DND-41 (cell line): ENCODE measurements around the gene SENP2.
"Not testable (repeated sequence)": the region's sequence is repeated elsewhere in the genome, so short reads cannot be mapped to it uniquely, and the experiment has no call there.

Experiments used
- ATAC-seq: fragments of 200-7000 bp; cut with Tn5 transposase; 3 replicates; pipeline ENCODE4 v1.9.1; 2021; ENCODE audit warnings: low read depth; ENCODE audit not compliant: insufficient read depth
- DNase-seq: peaks from one replicate; pipeline ENCODE4 v3.0.0-alpha.2; 2020
- H2AFZ ChIP-seq: 2 replicates; pipeline ENCODE4 v1.6.0; 2012; ENCODE audit warnings: low read depth, low read length
- H3K27ac ChIP-seq: 2 replicates; pipeline ENCODE4 v1.5.1; 2012; ENCODE audit warnings: low read length, inconsistent platforms
- H3K27me3 ChIP-seq: fragments of 200-600 bp; sonication (generic); 2 replicates; pipeline ENCODE4 v1.6.0; 2012; ENCODE audit warnings: low read length, mild to moderate bottlenecking, inconsistent platforms; ENCODE audit not compliant: insufficient read depth, poor library complexity
- H3K36me3 ChIP-seq: 2 replicates; pipeline ENCODE4 v1.5.1; 2012; ENCODE audit warnings: low read length, inconsistent platforms; ENCODE audit not compliant: insufficient read depth
- H3K4me1 ChIP-seq: 2 replicates; pipeline ENCODE4 v1.5.1; 2012; ENCODE audit warnings: mild to moderate bottlenecking, low read length; ENCODE audit not compliant: insufficient read depth
- H3K4me2 ChIP-seq: 2 replicates; pipeline ENCODE4 v1.6.0; 2012; ENCODE audit warnings: mild to moderate bottlenecking, moderate library complexity, low read length, inconsistent platforms; ENCODE audit not compliant: insufficient read depth
- H3K4me3 ChIP-seq, 2 experiments: fragments of 200-600 bp in 1 of 2; shearing (Covaris generic) in 1 of 2; 2 replicates each; pipeline ENCODE4 v1.5.1; 2012 to 2016; ENCODE audit warnings: inconsistent platforms in 2 of 2, low read length in 2 of 2, mild to moderate bottlenecking in 2 of 2, low read depth in 1 of 2, moderate library complexity in 1 of 2
- H3K79me2 ChIP-seq: 2 replicates; pipeline ENCODE4 v1.6.0; 2012; ENCODE audit warnings: low read length, inconsistent platforms; ENCODE audit not compliant: insufficient read depth
- H3K9ac ChIP-seq: 2 replicates; pipeline ENCODE4 v1.6.0; 2012; ENCODE audit warnings: low read depth, mild to moderate bottlenecking, inconsistent platforms, low read length, moderate library complexity
- H3K9me3 ChIP-seq: 2 replicates; pipeline ENCODE4 v1.5.1; 2012; ENCODE audit warnings: low read length, moderate library complexity, mild to moderate bottlenecking, inconsistent platforms; ENCODE audit not compliant: insufficient read depth, severe bottlenecking
- H4K20me1 ChIP-seq: 2 replicates; pipeline ENCODE4 v1.6.0; 2012; ENCODE audit warnings: low read length; ENCODE audit not compliant: insufficient read depth
- CTCF ChIP-seq: IDR thresholded peaks from 2 replicates; pipeline ENCODE4 v1.5.1; 2012; ENCODE audit warnings: borderline replicate concordance, low read length, moderate library complexity, mild to moderate bottlenecking; ENCODE audit not compliant: poor library complexity, severe bottlenecking; ENCODE audit errors: extremely low read depth
- EZH2 ChIP-seq: IDR thresholded peaks from 3 replicates; pipeline ENCODE4 v1.6.1; 2012; ENCODE audit warnings: borderline replicate concordance, low read depth, mild to moderate bottlenecking, moderate library complexity, low read length, inconsistent platforms; ENCODE audit not compliant: severe bottlenecking

The SENP2 gene

GRCh38 chr3:185658504-185658912, 72.4 kb downstream of the SENP2 start:
- no peaks in the 10 kb centered on the region for H3K79me2 ChIP-seq
- no peak overlapping the region for H2AFZ ChIP-seq
- ATAC-seq: no peak
- no peak for DNase-seq
- 0 out of 2 replicates have a peak, but pooled peaks cover 8% of the 10 kb centered on the region for H4K20me1 ChIP-seq
- H3K27ac ChIP-seq: no peak overlapping the region
- H3K9ac ChIP-seq: no peak overlapping the region
- H3K4me2 ChIP-seq: no peak overlapping the region
- peaks cover 5% of the 10 kb centered on the region for H3K4me1 ChIP-seq
- H3K4me3 ChIP-seq: no peak overlapping the region
- no peaks in the 10 kb centered on the region for H3K36me3 ChIP-seq
- peaks cover 14% of the 10 kb centered on the region for H3K27me3 ChIP-seq
- TF ChIP-seq EZH2: no peak
- no peak for TF ChIP-seq CTCF
- H3K9me3 ChIP-seq: no peaks in the 10 kb centered on the region

- DNase-seq: no peak
These were observed 72.8 kb downstream of the SENP2 start for GRCh38 chr3:185658943-185659342.

GRCh38 chr3:185659942-185660921, 74.1 kb downstream of the SENP2 start:
- no peak overlapping the region for H3K4me2 ChIP-seq
- no peaks in the 10 kb centered on the region for H3K79me2 ChIP-seq
- H3K4me3 ChIP-seq: no peak overlapping the region
- H3K4me1 ChIP-seq: peaks cover 5% of the 10 kb centered on the region
- 0 out of 2 replicates have a peak, but pooled peaks cover 8% of the 10 kb centered on the region for H4K20me1 ChIP-seq
- peak overlapping the region; percentile 57; the same call in 1 of the 2 replicates for H2AFZ ChIP-seq
- TF ChIP-seq CTCF (peak; percentile 97), EZH2 (no peak)
- peak; percentile 74 for DNase-seq
- no peak overlapping the region for H3K27ac ChIP-seq
- no peak overlapping the region for H3K9ac ChIP-seq
- peaks cover 22% of the 10 kb centered on the region for H3K27me3 ChIP-seq
- H3K9me3 ChIP-seq: no peaks in the 10 kb centered on the region
- H3K36me3 ChIP-seq: no peaks in the 10 kb centered on the region
- peak; percentile 95 for ATAC-seq

More at GRCh38 chr3:185658943-185659342, 72.8 kb downstream of the SENP2 start:
- Histone ChIP-seq H4K20me1 (0 out of 2 replicates have a peak, but pooled peaks cover 8% of the 10 kb centered on the region), H3K4me3 (no peak overlapping the region), H3K27ac (no peak overlapping the region), H2AFZ (no peak overlapping the region), H3K36me3 (no peaks in the 10 kb centered on the region), H3K4me1 (peaks cover 5% of the 10 kb centered on the region), H3K27me3 (peaks cover 16% of the 10 kb centered on the region), H3K4me2 (no peak overlapping the region), H3K79me2 (no peaks in the 10 kb centered on the region), H3K9ac (no peak overlapping the region), H3K9me3 (no peaks in the 10 kb centered on the region)
- TF ChIP-seq EZH2 (no peak), CTCF (no peak)
- no peak for ATAC-seq

- H3K4me2 ChIP-seq, H3K9ac ChIP-seq, ATAC-seq, H3K4me3 ChIP-seq, DNase-seq, H2AFZ ChIP-seq, H3K79me2 ChIP-seq, H3K4me1 ChIP-seq, H3K27ac ChIP-seq, H3K36me3 ChIP-seq, H3K9me3 ChIP-seq, H4K20me1 ChIP-seq: not testable (repeated sequence)
- peaks cover 22% of the 10 kb centered on the region for H3K27me3 ChIP-seq
These were observed 75.2 kb downstream of the SENP2 start for GRCh38 chr3:185661296-185661695.
